Measurements from ENCODE around the gene KIFC3. TPM values are rescaled to one million over a fixed set of nuclear protein-coding genes. Genes with fewer than 3 reads are reported as not detected.
"Not testable (repeated sequence)": the region's sequence is repeated elsewhere in the genome, so short reads cannot be mapped to it uniquely, and the experiment has no call there.

KIFC3 gene
- total RNA-seq, 4 donors from 2014 or later, result 50.9 to 87.0 (median 60.2) TPM

DNA sequence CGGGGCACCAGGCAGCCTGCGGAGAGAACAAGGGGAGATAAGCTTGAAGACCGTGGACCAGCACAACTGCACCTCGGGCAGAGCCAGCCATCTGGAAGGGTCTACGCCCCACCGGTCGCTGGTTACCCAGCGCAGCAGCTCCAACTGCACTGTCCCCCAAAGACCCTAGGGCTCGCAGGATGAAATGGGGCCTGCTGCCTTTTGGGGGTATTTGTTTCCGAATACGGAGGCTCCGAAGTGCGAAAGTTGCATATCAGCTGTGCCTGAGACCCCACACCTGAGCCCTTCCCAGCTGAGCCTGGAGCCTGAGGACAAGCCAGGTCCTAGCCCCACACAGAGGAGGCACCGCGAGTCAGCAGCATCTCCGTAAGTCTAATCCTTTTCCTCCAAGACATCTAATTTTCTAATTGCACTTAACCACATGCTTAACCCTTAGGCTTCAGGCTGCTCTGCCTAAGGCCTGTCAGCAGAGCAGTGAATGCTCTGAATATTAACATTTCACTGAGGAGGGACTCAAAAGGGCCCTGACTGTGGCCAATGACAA lies 4.0 kb downstream of the KIFC3 start:
- 79 to 86% methylated on average over 13 to 16 of the region's 16 CpGs for WGBS, 2 donors
- peak overlapping the region in 3 of 4 donors; percentile 36 to 95 (median 55) for H3K27ac ChIP-seq
- DNase-seq (ENCODE audit: low spot score in 2 of 2), result no peak
- H3K4me1 ChIP-seq, result peaks cover 0 to 69% (median 37%) of the 10 kb centered on the region in 4 donors
- H3K27me3 ChIP-seq, result no peaks in the 10 kb centered on the region
- H3K36me3 ChIP-seq, result peaks cover 0 to 40% (median 4%) of the 10 kb centered on the region in 3 donors
- TF ChIP-seq EP300 (IDR thresholded peaks at IDR 0.05), result no peak
- TF ChIP-seq, protein P1, sequence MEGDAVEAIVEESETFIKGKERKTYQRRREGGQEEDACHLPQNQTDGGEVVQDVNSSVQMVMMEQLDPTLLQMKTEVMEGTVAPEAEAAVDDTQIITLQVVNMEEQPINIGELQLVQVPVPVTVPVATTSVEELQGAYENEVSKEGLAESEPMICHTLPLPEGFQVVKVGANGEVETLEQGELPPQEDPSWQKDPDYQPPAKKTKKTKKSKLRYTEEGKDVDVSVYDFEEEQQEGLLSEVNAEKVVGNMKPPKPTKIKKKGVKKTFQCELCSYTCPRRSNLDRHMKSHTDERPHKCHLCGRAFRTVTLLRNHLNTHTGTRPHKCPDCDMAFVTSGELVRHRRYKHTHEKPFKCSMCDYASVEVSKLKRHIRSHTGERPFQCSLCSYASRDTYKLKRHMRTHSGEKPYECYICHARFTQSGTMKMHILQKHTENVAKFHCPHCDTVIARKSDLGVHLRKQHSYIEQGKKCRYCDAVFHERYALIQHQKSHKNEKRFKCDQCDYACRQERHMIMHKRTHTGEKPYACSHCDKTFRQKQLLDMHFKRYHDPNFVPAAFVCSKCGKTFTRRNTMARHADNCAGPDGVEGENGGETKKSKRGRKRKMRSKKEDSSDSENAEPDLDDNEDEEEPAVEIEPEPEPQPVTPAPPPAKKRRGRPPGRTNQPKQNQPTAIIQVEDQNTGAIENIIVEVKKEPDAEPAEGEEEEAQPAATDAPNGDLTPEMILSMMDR (IDR thresholded peaks at IDR 0.05), result no peak
- no peak for TF ChIP-seq POLR2A (IDR thresholded peaks at IDR 0.05)
- H3K9me3 ChIP-seq, result no peaks in the 10 kb centered on the region
- no peak overlapping the region for H3K4me3 ChIP-seq

- Histone ChIP-seq H3K27ac (peak overlapping the region in 3 of 4 donors; percentile 36 to 57 (median 55)), H3K4me1 (peaks cover 0 to 63% (median 32%) of the 10 kb centered on the region in 4 donors), H3K4me3 (peak overlapping the region in 1 of 4 donors; percentile 11), H3K27me3 (no peaks in the 10 kb centered on the region), H3K36me3 (peaks cover 0 to 44% (median 4%) of the 10 kb centered on the region in 3 donors), H3K9me3 (no peaks in the 10 kb centered on the region)
- TF ChIP-seq, protein P1 (IDR thresholded peaks at IDR 0.05), result no peak
- TF ChIP-seq POLR2A (IDR thresholded peaks at IDR 0.05) (no peak), EP300 (IDR thresholded peaks at IDR 0.05) (no peak)
- no peak for DNase-seq (ENCODE audit: low spot score in 2 of 2)
- 58 to 62% methylated on average over 23 to 41 of the region's 42 CpGs for WGBS, 2 donors
Observed at GRCh38 chr16:57797526-57798266, 4.6 kb downstream of the KIFC3 start.

- H3K27me3 ChIP-seq, result no peaks in the 10 kb centered on the region
- peaks cover 0 to 49% (median 4%) of the 10 kb centered on the region in 3 donors for H3K36me3 ChIP-seq
- peaks cover 0 to 62% (median 31%) of the 10 kb centered on the region in 4 donors for H3K4me1 ChIP-seq
- peak overlapping the region in 2 of 4 donors; percentile 36 to 57 for H3K27ac ChIP-seq
- no peaks in the 10 kb centered on the region for H3K9me3 ChIP-seq
- TF ChIP-seq, protein P1 (IDR thresholded peaks at IDR 0.05), result no peak
- no peak for TF ChIP-seq POLR2A (IDR thresholded peaks at IDR 0.05)
- no peak for TF ChIP-seq EP300 (IDR thresholded peaks at IDR 0.05)
- no peak overlapping the region for H3K4me3 ChIP-seq
- DNase-seq (ENCODE audit: low spot score in 2 of 2), result no peak
- 86 to 100% methylated on average over 3 to 12 of the region's 13 CpGs for WGBS, 2 donors
Observed at GRCh38 chr16:57797216-57797525, 5.1 kb downstream of the KIFC3 start.

DNA sequence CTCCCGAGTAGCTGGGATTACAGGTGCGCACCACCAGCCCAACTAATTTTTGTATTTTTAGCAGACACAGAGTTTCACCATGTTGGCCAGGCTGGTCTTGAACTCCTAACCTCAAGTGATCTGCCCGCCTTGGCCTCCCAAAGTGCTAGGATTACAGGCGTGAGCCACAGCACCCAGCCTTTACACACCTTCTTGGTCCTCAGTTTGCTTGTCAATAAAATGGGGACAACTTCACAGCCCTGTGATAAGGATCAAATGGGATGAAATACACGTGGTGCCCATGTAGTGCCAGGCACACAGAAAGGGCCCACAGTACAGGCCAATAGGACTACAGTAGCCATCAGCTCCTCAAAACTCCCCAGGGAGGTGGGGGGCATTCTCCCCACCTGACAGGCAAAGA lies 6.3 kb downstream of the KIFC3 start:
- H3K36me3 ChIP-seq, result peaks cover 0 to 57% (median 4%) of the 10 kb centered on the region in 3 donors
- WGBS, 2 donors, result 91% methylated on average over 5 of the region's 5 CpGs
- DNase-seq (ENCODE audit: low spot score in 2 of 2); H3K9me3 ChIP-seq; H3K27me3 ChIP-seq; H3K4me3 ChIP-seq: not testable (repeated sequence)
- peak overlapping the region in 1 of 4 donors; percentile 33 for H3K27ac ChIP-seq
- peaks cover 0 to 63% (median 27%) of the 10 kb centered on the region in 4 donors for H3K4me1 ChIP-seq

- Histone ChIP-seq H3K36me3 (peaks cover 0 to 63% (median 4%) of the 10 kb centered on the region in 3 donors), H3K27me3 (no peaks in the 10 kb centered on the region), H3K4me1 (peaks cover 0 to 60% (median 22%) of the 10 kb centered on the region in 4 donors), H3K27ac (no peak overlapping the region), H3K9me3 (no peaks in the 10 kb centered on the region), H3K4me3 (no peak overlapping the region)
- no peak for DNase-seq (ENCODE audit: low spot score in 2 of 2)
- TF ChIP-seq EP300 (IDR thresholded peaks at IDR 0.05), result no peak
- TF ChIP-seq, protein P1 (IDR thresholded peaks at IDR 0.05), result peak in 3 of 5 experiments; percentile 13 to 29 (median 24)
- 54 to 55% methylated on average over 9 of the region's 9 CpGs for WGBS, 2 donors
Observed at GRCh38 chr16:57795431-57795878, 6.8 kb downstream of the KIFC3 start.
